Psoas muscle (tissue), 8 donors: Measurements from ENCODE around the gene GRP. TPM values are rescaled to one million over a fixed set of nuclear protein-coding genes. Genes with fewer than 3 reads are reported as not detected.

Source experiments
- ATAC-seq, 4 donors: fragments of 200-7000 bp; cut with Tn5 transposase; one replicate each; pipeline ENCODE4 v1.9.1; 2020; ENCODE audit warnings: moderate library complexity in 3 of 4, mild to moderate bottlenecking in 2 of 4
- DNase-seq, 2 donors: peaks; one replicate each; pipeline ENCODE4 v3.0.0-alpha.2; 2020
- H3K27ac ChIP-seq: fragments of 200-600 bp; one replicate; pipeline ENCODE4 v1.8.0; 2022
- H3K27me3 ChIP-seq, 3 donors: fragments of 200-600 bp in 1 of 3; one replicate each; pipeline versions ENCODE4 v1.6.1 to v1.8.0; 2013 to 2022; ENCODE audit warnings: low read length in 2 of 3, mild to moderate bottlenecking in 2 of 3, moderate library complexity in 1 of 3; ENCODE audit not compliant: insufficient read depth in 3 of 3
- H3K36me3 ChIP-seq, 2 donors: fragments of 200-600 bp in 1 of 2; one replicate each; pipeline versions ENCODE4 v1.6.1 to v1.8.0; 2013 to 2022; ENCODE audit warnings: low read depth in 1 of 2, mild to moderate bottlenecking in 1 of 2, moderate library complexity in 1 of 2; ENCODE audit not compliant: insufficient read depth in 1 of 2
- H3K4me1 ChIP-seq: fragments of 200-600 bp; one replicate; pipeline ENCODE4 v1.8.0; 2022
- H3K4me3 ChIP-seq: fragments of 200-600 bp; one replicate; pipeline ENCODE4 v1.8.0; 2022; ENCODE audit warnings: mild to moderate bottlenecking
- H3K9me3 ChIP-seq: fragments of 200-600 bp; one replicate; pipeline ENCODE4 v1.8.0; 2022
- WGBS, 3 donors: extraction: QIAGEN DNeasy Blood & Tissue Kit; methylation state at CpG; one replicate each; pipeline versions ENCODE4 v1.1.6 to v1.1.7; 2013; 5-methylcytosine and 5-hydroxymethylcytosine counted together
- intact Hi-C, 2 donors: fragments of 100-400 bp; cut with DNase I; formaldehyde crosslinking; loops; one replicate each; pipeline versions ENCODE4 v1.11.0 to v1.14.2; 2022
- polyA plus RNA-seq, 3 donors: library from polyadenylated mRNA; stranded (reverse); fragments of 200-250 nt; gene quantifications; one replicate each; pipeline ENCODE4 v1.2.3, GENCODE V29; 2013
- total RNA-seq, 4 donors: library from RNA; stranded (reverse); fragmentation: NEBNext Ultra II Directional in 2 of 4; extraction: Animal tissue kit (Norgen Biotek cat#: 25700) in 2 of 4; gene quantifications; one replicate each; pipeline versions ENCODE4 v1.2.1 to v1.2.4, GENCODE V29; 2021 to 2023
- TF ChIP-seq, protein P1 (sequence below): fragments of 200-600 bp; IDR thresholded peaks from one replicate; pipeline ENCODE4 v1.8.0; 2022; ENCODE audit warnings: antibody characterized with exemption
- donor health status: healthy with polysubstance abuse.
- donor health status: DM: no; HTN: no; CAD: no; lungs with moderate emphysema.
- donor health status: Bipolar disorder and iron deficiency.
- donor health status: healthy.
- donor health status: DM: yes; HTN: yes; CAD: no.
- donor health status: DM: no; HTN: no; CAD: no.
- donor health status: DM: no; HTN: no; CAD: no.
- donor health status: DM: yes; HTN: yes; CAD: no.

Gene GRP
- total and polyA plus RNA-seq, 7 donors, result not detected

DNA sequence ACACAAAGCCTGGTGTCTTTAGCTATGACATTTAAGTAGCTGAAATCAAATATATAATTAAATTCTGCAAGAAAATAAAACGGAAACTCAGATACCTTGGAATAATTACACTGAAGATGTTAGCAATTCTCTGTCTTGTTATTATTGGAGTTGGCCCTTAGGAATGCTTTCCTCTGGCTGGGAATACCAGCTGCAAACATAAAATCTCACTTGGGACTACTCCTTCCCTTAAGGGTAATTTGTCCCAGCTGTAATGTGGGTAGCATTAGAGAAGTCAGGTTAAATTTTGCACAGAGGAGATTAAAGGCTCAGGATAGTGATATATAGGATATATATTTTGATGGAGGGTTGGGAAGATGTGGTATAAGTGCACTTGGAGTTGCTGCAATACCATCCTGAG lies 37.3 kb upstream of the GRP start:
- WGBS, 3 donors, result 69 to 78% (median 76%) methylated on average over 1 of the region's 1 CpG

DNA sequence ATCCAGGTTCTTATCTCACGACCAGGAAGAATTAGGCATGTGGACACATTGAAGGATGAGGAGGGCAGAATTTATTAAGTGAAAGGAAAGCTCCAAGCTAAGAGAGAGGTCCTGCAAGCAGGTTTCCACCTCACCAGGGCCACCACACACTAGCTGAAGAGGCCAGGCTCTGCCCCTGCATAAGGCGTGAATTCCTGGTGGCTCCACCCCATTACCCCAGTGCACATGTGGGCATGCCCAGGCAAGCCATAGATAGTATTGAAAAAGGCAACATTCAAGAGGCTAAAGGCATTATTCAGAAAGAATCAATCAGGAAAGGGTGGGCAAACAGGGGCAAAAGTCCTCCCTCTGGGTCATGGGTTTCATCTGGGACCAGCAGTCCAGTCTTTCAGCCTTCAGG lies 30.9 kb upstream of the GRP start:
- Histone ChIP-seq H3K4me1 (no peaks in the 10 kb centered on the region), H3K27me3 (peaks cover 0 to 2% (median 0%) of the 10 kb centered on the region in 3 donors), H3K27ac (no peak overlapping the region), H3K36me3 (no peaks in the 10 kb centered on the region), H3K9me3 (no peaks in the 10 kb centered on the region), H3K4me3 (no peak overlapping the region)
- TF ChIP-seq, protein P1, sequence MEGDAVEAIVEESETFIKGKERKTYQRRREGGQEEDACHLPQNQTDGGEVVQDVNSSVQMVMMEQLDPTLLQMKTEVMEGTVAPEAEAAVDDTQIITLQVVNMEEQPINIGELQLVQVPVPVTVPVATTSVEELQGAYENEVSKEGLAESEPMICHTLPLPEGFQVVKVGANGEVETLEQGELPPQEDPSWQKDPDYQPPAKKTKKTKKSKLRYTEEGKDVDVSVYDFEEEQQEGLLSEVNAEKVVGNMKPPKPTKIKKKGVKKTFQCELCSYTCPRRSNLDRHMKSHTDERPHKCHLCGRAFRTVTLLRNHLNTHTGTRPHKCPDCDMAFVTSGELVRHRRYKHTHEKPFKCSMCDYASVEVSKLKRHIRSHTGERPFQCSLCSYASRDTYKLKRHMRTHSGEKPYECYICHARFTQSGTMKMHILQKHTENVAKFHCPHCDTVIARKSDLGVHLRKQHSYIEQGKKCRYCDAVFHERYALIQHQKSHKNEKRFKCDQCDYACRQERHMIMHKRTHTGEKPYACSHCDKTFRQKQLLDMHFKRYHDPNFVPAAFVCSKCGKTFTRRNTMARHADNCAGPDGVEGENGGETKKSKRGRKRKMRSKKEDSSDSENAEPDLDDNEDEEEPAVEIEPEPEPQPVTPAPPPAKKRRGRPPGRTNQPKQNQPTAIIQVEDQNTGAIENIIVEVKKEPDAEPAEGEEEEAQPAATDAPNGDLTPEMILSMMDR, result no peak
- WGBS, 3 donors, result 78 to 88% (median 84%) methylated on average over 2 of the region's 2 CpGs
- DNase-seq (no peak), ATAC-seq (no peak)
- intact Hi-C loops, result no loop called here

More for the DNA sequence above, 37.3 kb upstream of the GRP start:
- no peak overlapping the region for H3K4me3 ChIP-seq
- no peaks in the 10 kb centered on the region for H3K9me3 ChIP-seq
- peaks cover 0 to 3% (median 0%) of the 10 kb centered on the region in 3 donors for H3K27me3 ChIP-seq
- TF ChIP-seq, protein P1, result no peak
- ATAC-seq, result no peak
- H3K27ac ChIP-seq, result no peak overlapping the region
- no peaks in the 10 kb centered on the region for H3K36me3 ChIP-seq
- intact Hi-C loops, result no loop called here
- DNase-seq, result no peak
- H3K4me1 ChIP-seq, result no peaks in the 10 kb centered on the region

DNA sequence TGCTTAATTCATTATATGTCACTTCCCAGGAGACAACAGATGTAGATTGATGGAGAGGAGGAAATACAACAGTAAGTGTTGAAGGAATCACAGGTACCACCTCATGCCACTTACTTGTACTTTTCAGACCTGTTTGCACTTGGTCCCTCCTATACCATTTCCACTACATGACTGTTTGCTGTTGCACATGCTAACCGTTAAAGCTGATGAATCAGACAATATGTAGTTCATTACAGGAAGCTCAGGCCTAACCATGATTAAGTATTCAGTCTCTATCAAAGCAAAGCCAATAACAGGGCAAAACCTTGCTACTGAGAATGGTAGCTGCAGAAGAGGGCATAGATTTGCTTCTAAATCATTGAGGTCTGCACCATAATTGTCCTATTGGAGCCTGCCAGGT lies 30.2 kb upstream of the GRP start:
- ATAC-seq (no peak), DNase-seq (no peak)
- Histone ChIP-seq H3K4me1 (no peaks in the 10 kb centered on the region), H3K36me3 (no peaks in the 10 kb centered on the region), H3K4me3 (no peak overlapping the region), H3K9me3 (no peaks in the 10 kb centered on the region), H3K27ac (no peak overlapping the region), H3K27me3 (peaks cover 0 to 2% (median 0%) of the 10 kb centered on the region in 3 donors)
- intact Hi-C loops, result no loop called here
- WGBS, 3 donors, result 67 to 78% (median 72%) methylated on average over 1 of the region's 1 CpG
- TF ChIP-seq, protein P1, result no peak

DNA sequence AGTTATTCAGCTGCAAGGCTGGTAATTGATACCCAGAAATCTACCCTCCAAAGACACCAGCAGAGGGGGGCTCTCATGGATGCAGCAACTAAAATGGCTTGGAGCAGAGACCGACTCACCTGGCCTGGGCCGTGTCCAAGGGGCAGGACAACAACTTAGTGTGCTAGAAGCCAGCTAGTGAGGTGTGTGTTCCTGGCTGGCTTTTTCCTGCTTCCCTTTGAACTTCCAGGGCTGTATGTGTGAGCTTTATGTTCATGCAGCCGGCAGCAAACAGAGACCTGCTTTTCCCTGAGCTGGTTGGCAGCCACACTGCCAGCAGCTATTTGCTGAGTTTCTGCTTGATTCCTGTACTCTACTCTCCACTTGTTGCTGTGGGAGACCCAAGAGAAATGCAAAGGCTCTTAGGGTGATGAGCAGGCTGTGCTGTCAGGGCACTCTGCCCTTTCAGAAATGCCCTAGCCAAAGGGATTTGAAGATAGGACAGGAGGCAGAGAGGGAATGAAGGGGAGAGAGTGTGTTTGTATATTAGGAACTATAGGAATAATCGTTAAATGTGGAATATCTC lies 23.7 kb upstream of the GRP start:
- intact Hi-C loops, result no loop called here
- 62 to 69% (median 63%) methylated on average over 4 of the region's 4 CpGs for WGBS, 3 donors
- DNase-seq, result no peak

More for the DNA sequence above, 23.7 kb upstream of the GRP start:
- peaks cover 0 to 3% (median 0%) of the 10 kb centered on the region in 3 donors for H3K27me3 ChIP-seq
- ATAC-seq, result no peak
- TF ChIP-seq, protein P1, result no peak
- no peak overlapping the region for H3K27ac ChIP-seq
- no peaks in the 10 kb centered on the region for H3K4me1 ChIP-seq
- no peaks in the 10 kb centered on the region for H3K36me3 ChIP-seq
- no peaks in the 10 kb centered on the region for H3K9me3 ChIP-seq
- no peak overlapping the region for H3K4me3 ChIP-seq
